K562 (cell line): ENCODE measurements around the gene AGAP1.

ENCODE experiments used
- ASH1L ChIP-seq: fragments of 450-650 bp; IDR thresholded peaks from 2 replicates; pipeline ENCODE4 v1.6.1; 2018; ENCODE audit warnings: borderline replicate concordance, mild to moderate bottlenecking, low read depth; ENCODE audit not compliant: partially characterized antibody
- CREB1 ChIP-seq, 2 experiments: sonication (generic) in 1 of 2; formaldehyde crosslinking in 1 of 2; IDR thresholded peaks; 2 replicates each; pipeline versions ENCODE4 v1.6.1 to v1.8.0; 2012 to 2022; ENCODE audit warnings: inconsistent platforms in 1 of 2, mild to moderate bottlenecking in 1 of 2, missing genetic modification reagents in 1 of 2, moderate library complexity in 1 of 2
- CTCF ChIP-seq, 3 experiments: IDR thresholded peaks in 2 of 3; conservative IDR thresholded peaks in 1 of 3; 2 replicates each; pipeline ENCODE4 v1.5.1; 2011 to 2012; ENCODE audit warnings: low read length in 3 of 3, mild to moderate bottlenecking in 3 of 3, control low read depth in 2 of 3, improper control_type of control experiment in 1 of 3, inconsistent platforms in 1 of 3, low read depth in 1 of 3, mixed read lengths in 1 of 3, moderate library complexity in 1 of 3; ENCODE audit not compliant: insufficient read depth in 2 of 3
- EHMT2 ChIP-seq: fragments of 450-650 bp; IDR thresholded peaks from 2 replicates; pipeline ENCODE4 v1.6.1; 2018; ENCODE audit warnings: antibody characterized with exemption
- HNRNPLL ChIP-seq: fragments of 200-400 bp; formaldehyde crosslinking; IDR thresholded peaks from 2 replicates; pipeline ENCODE4 v1.6.1; 2017; ENCODE audit warnings: low read length, low read depth, mild to moderate bottlenecking; ENCODE audit not compliant: poor library complexity, severe bottlenecking
- KHSRP ChIP-seq: fragments of 450-650 bp; IDR thresholded peaks from 2 replicates; pipeline ENCODE4 v1.6.1; 2017
- NR2C2 ChIP-seq, 2 experiments: fragments of 200-800 bp in 1 of 2; sonication (Bioruptor generic) in 1 of 2; sonication (generic) in 1 of 2; formaldehyde crosslinking in 1 of 2; IDR thresholded peaks; 2 replicates each; pipeline versions ENCODE4 v1.6.1 to v1.8.0; 2016 to 2022; ENCODE audit warnings: mild to moderate bottlenecking in 1 of 2, missing compliant biosample characterization in 1 of 2, missing genetic modification characterization in 1 of 2, missing genetic modification reagents in 1 of 2
- POLR2A ChIP-seq: fragments of 450-650 bp; conservative IDR thresholded peaks from 2 replicates; pipeline ENCODE4 v1.6.1; 2016
- SNRNP70 ChIP-seq: fragments of 200-400 bp; formaldehyde crosslinking; optimal IDR thresholded peaks from 2 replicates; pipeline ENCODE3; 2017; ENCODE audit warnings: low read depth, low read length
- SREBF2 ChIP-seq: sonication (generic); formaldehyde crosslinking; IDR thresholded peaks from 2 replicates; pipeline ENCODE4 v1.4.0; 2020; ENCODE audit warnings: mild to moderate bottlenecking, missing genetic modification reagents
- USF1 ChIP-seq: sonication (generic); formaldehyde crosslinking; IDR thresholded peaks from 2 replicates; pipeline ENCODE4 v1.9.0; 2022; ENCODE audit warnings: mild to moderate bottlenecking, missing genetic modification reagents
- ZFP30 ChIP-seq: fragments of 250-450 bp; sonication (Bioruptor Pico); IDR thresholded peaks from 2 replicates; pipeline ENCODE4 v1.8.0; 2022; ENCODE audit warnings: moderate library complexity, mild to moderate bottlenecking, inconsistent platforms, borderline replicate concordance

- no peak for TF ChIP-seq ASH1L
- TF ChIP-seq KHSRP, result no peak
- TF ChIP-seq CREB1 (IDR thresholded peaks at IDR 0.05), result no peak
- TF ChIP-seq CREB1 (CRISPR knock-in tag; IDR thresholded peaks at IDR 0.05), result no peak
- TF ChIP-seq EHMT2, result no peak
- TF ChIP-seq HNRNPLL, result no peak
- TF ChIP-seq NR2C2 (CRISPR knock-in tag; IDR thresholded peaks at IDR 0.05), result no peak
- no peak for TF ChIP-seq NR2C2 (tag; IDR thresholded peaks at IDR 0.05)
- no peak for TF ChIP-seq POLR2A
- no peak for TF ChIP-seq USF1
- no peak for TF ChIP-seq SNRNP70
- no peak for TF ChIP-seq ZFP30 (CRISPR knock-in tag)
- no peak for TF ChIP-seq SREBF2
- no peak for TF ChIP-seq CTCF (IDR thresholded peaks at IDR 0.05 in 2 of 3, conservative IDR thresholded peaks at IDR 0.05 in 1 of 3; ENCODE audit: insufficient read depth in 2 of 3, low read depth in 1 of 3, low read length in 3 of 3)
Observed at GRCh38 chr2:235737840-235738239, 244.0 kb downstream of the AGAP1 start.
